Measurements from ENCODE around the gene RIPK4. TPM values are rescaled to one million over a fixed set of nuclear protein-coding genes. Genes with fewer than 3 reads are reported as not detected.

The RIPK4 gene
- total RNA-seq, 1 donor from 2014 or later, result 6.4 TPM

DNA sequence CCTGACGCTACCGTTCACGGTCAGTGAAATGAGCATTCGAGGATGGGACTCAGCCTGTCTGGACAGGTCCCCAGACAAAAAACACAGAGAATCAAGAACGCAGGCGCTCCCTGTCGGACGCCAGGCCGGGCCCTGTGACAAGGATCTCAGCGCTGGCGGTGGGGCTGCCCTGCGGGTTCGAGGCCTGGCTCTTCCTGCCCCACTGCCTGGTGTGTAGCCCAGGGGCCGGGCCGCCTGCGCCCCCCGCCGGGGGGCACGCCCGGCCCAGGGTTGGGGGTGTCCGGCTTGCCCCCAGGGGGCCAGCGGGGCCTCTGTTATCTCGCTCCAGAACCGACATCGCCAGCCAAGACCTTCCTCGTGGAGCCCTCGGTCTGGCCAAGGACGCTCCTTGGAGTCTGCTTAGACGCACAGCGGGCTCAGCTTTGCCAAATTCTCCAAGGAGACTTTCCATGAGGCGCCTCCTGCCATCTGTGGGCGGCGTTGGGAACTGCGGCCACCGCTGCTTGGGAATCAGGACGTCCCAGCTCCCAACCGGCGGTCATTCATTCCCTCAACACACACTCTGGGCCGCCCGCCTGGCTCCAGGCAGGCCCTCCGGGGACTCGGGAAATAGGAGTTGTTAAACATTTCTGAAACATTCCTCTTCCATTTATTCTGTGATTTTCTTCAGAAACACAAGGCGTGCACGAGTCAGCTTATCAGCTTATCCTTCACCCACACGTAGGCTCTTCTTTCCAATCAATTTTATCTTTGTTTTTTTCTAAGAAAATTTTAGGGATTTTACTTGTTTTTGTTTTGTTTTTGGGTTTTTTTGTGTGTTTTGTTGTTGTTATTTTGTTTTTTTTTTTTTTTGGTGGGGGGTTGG, 11.3 kb upstream of the RIPK4 start:
- Histone ChIP-seq H3K4me3 (peak overlapping the region; percentile 37 to 51), H3K27ac (peak overlapping the region; percentile 64 to 79), H3K27me3 (no peaks in the 10 kb centered on the region), H3K4me1 (peaks cover 0 to 3% of the 10 kb centered on the region in 2 donors), H3K36me3 (no peaks in the 10 kb centered on the region), H3K9me3 (no peaks in the 10 kb centered on the region)
- peak; percentile 59 to 95 for DNase-seq (ENCODE audit: low spot score in 2 of 2)
- TF ChIP-seq, protein P1, sequence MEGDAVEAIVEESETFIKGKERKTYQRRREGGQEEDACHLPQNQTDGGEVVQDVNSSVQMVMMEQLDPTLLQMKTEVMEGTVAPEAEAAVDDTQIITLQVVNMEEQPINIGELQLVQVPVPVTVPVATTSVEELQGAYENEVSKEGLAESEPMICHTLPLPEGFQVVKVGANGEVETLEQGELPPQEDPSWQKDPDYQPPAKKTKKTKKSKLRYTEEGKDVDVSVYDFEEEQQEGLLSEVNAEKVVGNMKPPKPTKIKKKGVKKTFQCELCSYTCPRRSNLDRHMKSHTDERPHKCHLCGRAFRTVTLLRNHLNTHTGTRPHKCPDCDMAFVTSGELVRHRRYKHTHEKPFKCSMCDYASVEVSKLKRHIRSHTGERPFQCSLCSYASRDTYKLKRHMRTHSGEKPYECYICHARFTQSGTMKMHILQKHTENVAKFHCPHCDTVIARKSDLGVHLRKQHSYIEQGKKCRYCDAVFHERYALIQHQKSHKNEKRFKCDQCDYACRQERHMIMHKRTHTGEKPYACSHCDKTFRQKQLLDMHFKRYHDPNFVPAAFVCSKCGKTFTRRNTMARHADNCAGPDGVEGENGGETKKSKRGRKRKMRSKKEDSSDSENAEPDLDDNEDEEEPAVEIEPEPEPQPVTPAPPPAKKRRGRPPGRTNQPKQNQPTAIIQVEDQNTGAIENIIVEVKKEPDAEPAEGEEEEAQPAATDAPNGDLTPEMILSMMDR (IDR thresholded peaks at IDR 0.05), result peak; percentile 89 to 97 (median 95)
- intact Hi-C loops (cut with DNase I), result loop anchor here (1.0 to 10.0 kb wide), 5 partner anchors 38 to 656 kb away; partner anchors contain the start of gene PRDM15

DNA sequence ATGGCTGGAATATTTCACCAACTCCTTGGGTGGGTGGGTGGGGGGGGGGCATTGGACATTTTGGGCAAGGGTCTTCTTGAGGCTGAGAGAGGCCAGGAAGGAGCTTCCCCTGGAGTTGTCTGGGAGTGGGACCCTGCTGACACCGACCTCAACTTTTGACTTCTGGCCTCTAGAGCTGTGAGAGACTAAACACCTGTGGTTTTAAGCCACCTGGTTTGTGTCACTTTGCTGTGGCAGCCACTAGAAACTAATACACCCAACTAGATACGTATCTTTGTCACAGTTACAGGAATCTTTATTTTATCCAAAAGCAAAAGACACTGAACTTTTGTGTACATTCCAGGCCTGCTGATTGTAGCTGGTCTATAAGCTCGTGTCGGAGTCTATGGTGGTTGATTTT, 9.9 kb upstream of the RIPK4 start:
- no peaks in the 10 kb centered on the region for H3K27me3 ChIP-seq
- intact Hi-C loops (cut with DNase I), result loop anchor here (5.0 to 10.0 kb wide), 3 partner anchors 101 to 654 kb away; partner anchors contain the start of gene PRDM15
- no peak overlapping the region for H3K27ac ChIP-seq
- H3K9me3 ChIP-seq, result no peaks in the 10 kb centered on the region
- no peaks in the 10 kb centered on the region for H3K36me3 ChIP-seq
- H3K4me1 ChIP-seq, result peaks cover 0 to 3% of the 10 kb centered on the region in 2 donors
- no peak overlapping the region for H3K4me3 ChIP-seq
- DNase-seq (ENCODE audit: low spot score in 2 of 2), result no peak
- TF ChIP-seq, protein P1 (IDR thresholded peaks at IDR 0.05), result no peak

DNA sequence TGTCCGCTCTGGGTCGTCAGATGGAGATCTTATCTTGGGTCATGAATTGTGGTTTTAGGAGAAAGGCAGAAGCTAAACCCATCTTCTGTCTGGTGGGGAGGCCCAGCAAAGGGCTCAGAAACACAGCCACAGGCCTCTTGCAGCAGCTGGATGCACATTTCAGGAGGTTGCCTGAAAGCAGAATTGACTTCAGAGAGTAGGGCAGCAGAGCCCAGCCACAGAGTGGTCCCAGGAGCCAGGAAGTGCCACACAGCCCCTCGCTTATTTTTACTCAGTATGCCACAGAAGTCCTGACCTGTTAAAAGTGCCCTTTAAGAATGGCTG, 8.3 kb upstream of the RIPK4 start:
- TF ChIP-seq, protein P1 (IDR thresholded peaks at IDR 0.05), result no peak
- no peaks in the 10 kb centered on the region for H3K9me3 ChIP-seq
- intact Hi-C loops (cut with DNase I), result loop anchor here (5.0 to 10.0 kb wide), 3 partner anchors 102 to 653 kb away; partner anchors contain the start of gene PRDM15
- H3K4me3 ChIP-seq, result no peak overlapping the region
- H3K27ac ChIP-seq, result no peak overlapping the region
- H3K36me3 ChIP-seq, result no peaks in the 10 kb centered on the region
- peaks cover 0 to 3% of the 10 kb centered on the region in 2 donors for H3K4me1 ChIP-seq
- no peak for DNase-seq (ENCODE audit: low spot score in 2 of 2)
- no peaks in the 10 kb centered on the region for H3K27me3 ChIP-seq

DNA sequence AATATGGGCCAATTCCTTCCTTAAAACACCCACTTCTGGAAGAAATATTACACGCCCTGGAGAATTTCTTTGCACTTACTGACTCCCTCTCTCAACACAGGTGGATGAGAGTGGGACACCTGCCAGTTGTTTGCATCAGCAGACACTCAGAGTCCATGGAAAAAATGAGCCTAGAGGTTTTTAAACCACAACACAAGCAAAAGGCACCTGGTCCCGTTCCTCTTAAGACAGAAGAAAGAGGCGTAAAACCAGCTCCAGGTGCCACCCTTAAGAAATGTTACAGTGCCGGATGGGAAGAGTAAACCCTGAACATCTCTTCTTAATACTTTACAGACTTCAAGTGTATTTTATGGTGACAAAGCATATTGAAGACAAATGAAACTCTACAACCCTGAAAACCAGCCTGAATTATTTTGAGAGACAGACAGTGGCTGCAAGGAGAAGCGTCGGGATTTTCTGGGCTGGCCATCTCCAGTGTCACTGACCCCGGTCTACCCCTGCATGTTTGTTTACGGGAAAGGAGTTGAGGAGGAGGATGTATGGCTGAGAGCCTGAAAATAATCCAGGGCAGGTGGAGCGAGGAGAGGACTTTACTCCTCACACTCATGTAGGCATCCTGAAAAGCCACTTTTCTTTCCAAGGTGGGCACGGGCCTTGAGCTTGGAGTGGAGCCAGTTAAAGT, 7.8 kb upstream of the RIPK4 start:
- no peaks in the 10 kb centered on the region for H3K27me3 ChIP-seq
- no peaks in the 10 kb centered on the region for H3K9me3 ChIP-seq
- H3K36me3 ChIP-seq, result no peaks in the 10 kb centered on the region
- H3K4me3 ChIP-seq, result no peak overlapping the region
- H3K4me1 ChIP-seq, result peaks cover 0 to 3% of the 10 kb centered on the region in 2 donors
- intact Hi-C loops (cut with DNase I), result loop anchor here (5.0 to 10.0 kb wide), 3 partner anchors 103 to 652 kb away; partner anchors contain the start of gene PRDM15
- no peak overlapping the region for H3K27ac ChIP-seq
- DNase-seq (ENCODE audit: low spot score in 2 of 2), result no peak
- TF ChIP-seq, protein P1 (IDR thresholded peaks at IDR 0.05), result no peak

DNA sequence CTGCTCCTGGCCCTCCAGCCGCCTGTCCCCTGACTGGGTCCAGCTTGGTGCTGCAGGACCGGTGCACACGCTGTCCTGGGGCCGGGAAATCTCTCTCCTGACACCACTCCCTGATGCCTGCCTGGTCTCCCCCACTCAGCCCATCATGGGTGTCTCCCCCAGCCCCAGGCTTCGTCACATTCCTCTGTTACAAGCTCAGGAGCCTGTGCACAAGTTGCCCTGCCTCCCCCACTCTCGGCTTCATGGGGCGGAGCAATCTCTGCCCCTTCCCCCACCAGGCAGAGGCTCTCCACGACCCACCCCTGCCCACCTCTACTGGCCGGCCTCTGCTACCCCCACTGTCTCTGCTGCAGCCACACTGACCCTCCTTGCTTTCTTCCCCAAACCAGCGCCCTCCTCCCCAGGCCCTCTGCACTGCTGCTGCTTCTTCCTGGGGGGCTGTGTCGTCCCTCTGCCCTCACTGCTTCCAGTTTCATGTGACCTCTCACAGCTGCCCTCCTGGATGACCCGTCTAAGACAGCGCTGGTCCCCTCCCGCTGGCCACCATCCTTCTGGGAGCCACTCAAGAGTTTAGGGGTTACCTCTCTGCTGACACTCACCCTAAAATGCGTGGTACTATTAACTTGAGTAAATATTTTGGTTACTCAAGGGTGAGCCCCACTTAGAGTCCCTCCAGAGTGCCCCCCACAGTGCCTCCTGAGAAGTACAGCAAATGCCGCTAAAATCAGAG, 5.7 kb upstream of the RIPK4 start:
- intact Hi-C loops (cut with DNase I), result loop anchor here (10.0 kb wide), 1 partner anchor 488 kb away; no protein-coding TSS in a partner anchor
- Histone ChIP-seq H3K36me3 (no peaks in the 10 kb centered on the region), H3K4me1 (no peaks in the 10 kb centered on the region), H3K4me3 (no peak overlapping the region), H3K9me3 (no peaks in the 10 kb centered on the region), H3K27me3 (no peaks in the 10 kb centered on the region), H3K27ac (no peak overlapping the region)
- peak in 1 of 2 donors; percentile 47 for DNase-seq (ENCODE audit: low spot score in 2 of 2)
- TF ChIP-seq, protein P1 (IDR thresholded peaks at IDR 0.05), result no peak

Measured in ascending aorta (tissue), 2 donors.